Endothelial cell of umbilical vein (primary cell): ENCODE data around the gene PRLHR. TPM values are rescaled to one million over a fixed set of nuclear protein-coding genes. Genes with fewer than 3 reads are reported as not detected.
A peak's percentile ranks its signal among the peaks of the same experiment; 100 is the strongest.

ENCODE experiments used
- BruUV-seq: library from RNA; stranded (reverse); fragments of 400-500 nt; replicated peaks from 2 replicates; lab custom pipeline; 2021; lab: Mats Ljungman, UMichigan
- CTCF ChIA-PET: fragments of 300-600, 350-600 bp; sonication (Branson Sonifier 250); formaldehyde crosslinking; loops from one replicate; lab custom pipeline; 2021; ENCODE audit warnings: antibody characterized with exemption, inconsistent platforms; lab: Charles Lee
- POLR2A ChIA-PET: fragments of 300-600, 350-600 bp; sonication (Branson Sonifier 250); formaldehyde crosslinking; loops from one replicate; lab custom pipeline; 2021; ENCODE audit warnings: antibody characterized with exemption, inconsistent platforms; lab: Charles Lee
- DNase-seq: peaks from one replicate; pipeline ENCODE4 v3.0.0-alpha.2; 2011; ENCODE audit warnings: low read depth, low spot score
- FAIRE-seq: peaks from 2 replicates; lab custom pipeline; 2011; peaks lifted over from hg19 to GRCh38; lab: Jason Lieb, UNC
- H2AFZ ChIP-seq: 2 replicates; pipeline ENCODE4 v1.6.0; 2012; ENCODE audit warnings: low read depth, low read length, control low read depth, inconsistent platforms
- H3K27ac ChIP-seq: 2 replicates; pipeline ENCODE4 v1.5.1; 2011; ENCODE audit warnings: low read depth, mild to moderate bottlenecking, control low read depth, low read length, moderate library complexity; ENCODE audit not compliant: insufficient read depth
- H3K27me3 ChIP-seq, 2 experiments: 2 replicates each; pipeline versions ENCODE4 v1.6.0 to v1.6.1; 2011; ENCODE audit warnings: low read length in 2 of 2, mixed read lengths in 1 of 2; ENCODE audit not compliant: control insufficient read depth in 2 of 2, insufficient read depth in 2 of 2
- H3K36me3 ChIP-seq, 2 experiments: 2 replicates in 1 of 2; 3 replicates in 1 of 2; pipeline ENCODE4 v1.5.1; 2011; ENCODE audit warnings: low read length in 2 of 2, mild to moderate bottlenecking in 1 of 2, moderate library complexity in 1 of 2; ENCODE audit not compliant: control insufficient read depth in 2 of 2, insufficient read depth in 2 of 2; ENCODE audit errors: extremely low read depth in 1 of 2
- H3K4me1 ChIP-seq: 3 replicates; pipeline ENCODE4 v1.5.1; 2011; ENCODE audit warnings: mild to moderate bottlenecking, low read length; ENCODE audit not compliant: control insufficient read depth, insufficient read depth; ENCODE audit errors: extremely low read depth
- H3K4me2 ChIP-seq: 2 replicates; pipeline ENCODE4 v1.6.1; 2011; ENCODE audit warnings: low read length, control low read depth, mixed read lengths; ENCODE audit not compliant: insufficient read depth
- H3K4me3 ChIP-seq, 3 experiments: fragments of 200-600 bp in 1 of 3; sonication (generic), shearing (Covaris generic) in 1 of 3; replicated peaks in 1 of 3; 2 replicates each; pipeline ENCODE4 v1.5.1; 2011 to 2016; ENCODE audit warnings: control low read depth in 3 of 3, low read length in 3 of 3, mild to moderate bottlenecking in 2 of 3, inconsistent platforms in 1 of 3, low read depth in 1 of 3, moderate library complexity in 1 of 3; ENCODE audit not compliant: insufficient read depth in 1 of 3
- H3K79me2 ChIP-seq: 2 replicates; pipeline ENCODE4 v1.6.0; 2012; ENCODE audit warnings: low read length, inconsistent platforms; ENCODE audit not compliant: control insufficient read depth, insufficient read depth
- H3K9ac ChIP-seq: replicated peaks from 2 replicates; pipeline ENCODE3; 2011; ENCODE audit warnings: low read length, control low read depth; ENCODE audit not compliant: insufficient read depth; ENCODE audit errors: extremely low read depth
- H3K9me1 ChIP-seq: replicated peaks from 3 replicates; pipeline ENCODE4 v1.6.0; 2011; ENCODE audit warnings: mild to moderate bottlenecking, low read length; ENCODE audit not compliant: control insufficient read depth, insufficient read depth; ENCODE audit errors: extremely low read depth
- H3K9me3 ChIP-seq: replicated peaks from 2 replicates; pipeline ENCODE4 v1.5.1; 2012; ENCODE audit warnings: low read length, inconsistent platforms; ENCODE audit not compliant: control insufficient read depth, insufficient read depth
- H4K20me1 ChIP-seq: replicated peaks from 2 replicates; pipeline ENCODE3; 2011; ENCODE audit warnings: mild to moderate bottlenecking, low read length; ENCODE audit not compliant: control insufficient read depth, insufficient read depth; ENCODE audit errors: extremely low read depth
- EZH2 ChIP-seq: IDR thresholded peaks from 2 replicates; pipeline ENCODE4 v1.6.1; 2012; ENCODE audit warnings: borderline replicate concordance, low read depth, mild to moderate bottlenecking, moderate library complexity, low read length, inconsistent platforms; ENCODE audit not compliant: severe bottlenecking
- FOS ChIP-seq: IDR thresholded peaks from 2 replicates; pipeline ENCODE4 v1.6.1; 2011; ENCODE audit warnings: mild to moderate bottlenecking, low read length, moderate library complexity, borderline replicate concordance; ENCODE audit not compliant: insufficient read depth
- JUN ChIP-seq: IDR thresholded peaks from 2 replicates; pipeline ENCODE4 v1.6.1; 2011; ENCODE audit warnings: borderline replicate concordance, low read depth; ENCODE audit not compliant: insufficient read length, insufficient read depth
- MYC ChIP-seq: IDR thresholded peaks from one replicate; pipeline ENCODE4 v1.6.1; 2011; ENCODE audit warnings: mild to moderate bottlenecking, low read depth, low read length
- POLR2A ChIP-seq: IDR thresholded peaks from 2 replicates; pipeline ENCODE4 v1.6.1; 2012; ENCODE audit warnings: low read depth, mild to moderate bottlenecking, control low read depth, low read length
- POLR2AphosphoS5 ChIP-seq: IDR thresholded peaks from 2 replicates; pipeline ENCODE4 v1.6.1; 2012; ENCODE audit warnings: low read depth, mild to moderate bottlenecking, control low read depth, low read length, moderate library complexity; ENCODE audit not compliant: insufficient read depth
- dilution Hi-C: fragments of 300-500 bp; cut with MboI; formaldehyde crosslinking; loops from one replicate; pipeline ENCODE4 v1.15.0; 2019; ENCODE audit warnings: low sequenced_read_pairs; ENCODE audit not compliant: extremely low pct_ligation_motif_present
- intact Hi-C: fragments of 100-400 bp; cut with micrococcal nuclease; formaldehyde crosslinking; loops from one replicate; pipeline ENCODE4 v1.10.0; 2022
- polyA plus RNA-seq, 4 experiments: library from polyadenylated mRNA; depleted of rRNA in 3 of 4; stranded (reverse) in 3 of 4; unstranded in 1 of 4; fragments of >200 nt; gene quantifications; 2 replicates each; pipeline versions ENCODE4 v1.2.1 to v1.2.3, GENCODE V29; 2011 to 2012; ENCODE audit warnings: missing spikeins in 1 of 4
- total RNA-seq: library from RNA; stranded (reverse); gene quantifications from 2 replicates; pipeline ENCODE4 v1.2.3, GENCODE V29; 2021
- TF ChIP-seq, protein P1 (sequence below), 2 donors: IDR thresholded peaks; 1 replicate in 1 of 2; 2 replicates in 1 of 2; pipeline ENCODE4 v1.5.1; 2011; ENCODE audit warnings: low read length in 2 of 2, mild to moderate bottlenecking in 2 of 2, moderate library complexity in 2 of 2, control low read depth in 1 of 2, inconsistent platforms in 1 of 2, low read depth in 1 of 2; ENCODE audit not compliant: insufficient read depth in 1 of 2; ENCODE audit errors: extremely low read depth in 1 of 2
- TF ChIP-seq, protein P2 (sequence below): IDR thresholded peaks from 2 replicates; pipeline ENCODE4 v1.6.1; 2011; ENCODE audit not compliant: insufficient read depth, insufficient read length

Gene PRLHR
- total and polyA plus RNA-seq, 2 donors (not counting 3 experiments of a cell fraction or from before 2014, with no cell fraction given), result not detected

DNA sequence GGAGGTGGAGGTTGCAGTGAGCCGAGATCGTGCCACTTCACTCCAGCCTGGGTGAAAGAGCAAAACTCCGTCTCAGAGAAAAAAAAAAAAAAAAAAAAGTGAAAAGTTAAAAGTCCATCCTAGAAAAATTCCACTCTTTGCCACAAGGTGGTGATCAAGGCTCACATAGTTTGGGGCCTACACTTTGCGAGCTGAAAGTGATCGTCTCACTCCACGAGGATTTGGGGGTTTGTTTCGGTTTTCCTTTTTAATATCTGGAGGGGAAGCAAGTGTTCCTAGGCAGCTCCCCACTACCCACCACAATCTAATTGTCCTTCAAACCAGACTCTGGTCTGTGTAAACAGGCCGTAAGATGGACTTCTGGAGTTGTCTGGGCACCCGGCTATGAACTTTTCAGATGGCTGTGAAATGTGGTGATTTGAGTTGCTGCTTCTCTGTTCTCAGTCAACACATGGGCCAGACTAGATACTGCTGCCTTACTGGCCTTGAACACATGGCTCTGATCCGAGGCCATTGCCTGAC is 27.1 kb downstream of the PRLHR start:
- POLR2A ChIA-PET, result interaction anchor here (0.7 to 1.2 kb wide), 2 partner anchors 153 to 237 kb away, joined by 3 to 8 read pairs; no protein-coding TSS in a partner anchor
- no peak overlapping the region for H3K9ac ChIP-seq

More for the DNA sequence above, 27.1 kb downstream of the PRLHR start:
- H3K4me2 ChIP-seq, result no peak overlapping the region
- intact Hi-C loops, result loop anchor here (1.0 to 2.0 kb wide), 4 partner anchors 153 to 460 kb away; partner anchors contain the start of gene NANOS1
- no peak overlapping the region for H3K27ac ChIP-seq
- no peak overlapping the region for H3K4me3 ChIP-seq
- no TSS peak for BruUV-seq
- DNase-seq (peak; percentile 61), FAIRE-seq (peak; percentile 66)
- CTCF ChIA-PET, result interaction anchor here (0.6 to 8.3 kb wide), 38 partner anchors 10 to 1164 kb away, joined by 3 to 168 read pairs (median 4); partner anchors contain the start of gene CACUL1
- dilution Hi-C loops, result no loop called here
- no peaks in the 10 kb centered on the region for H3K79me2 ChIP-seq
- H2AFZ ChIP-seq, result no peak overlapping the region
- TF ChIP-seq POLR2A, result no peak
- TF ChIP-seq, protein P1, sequence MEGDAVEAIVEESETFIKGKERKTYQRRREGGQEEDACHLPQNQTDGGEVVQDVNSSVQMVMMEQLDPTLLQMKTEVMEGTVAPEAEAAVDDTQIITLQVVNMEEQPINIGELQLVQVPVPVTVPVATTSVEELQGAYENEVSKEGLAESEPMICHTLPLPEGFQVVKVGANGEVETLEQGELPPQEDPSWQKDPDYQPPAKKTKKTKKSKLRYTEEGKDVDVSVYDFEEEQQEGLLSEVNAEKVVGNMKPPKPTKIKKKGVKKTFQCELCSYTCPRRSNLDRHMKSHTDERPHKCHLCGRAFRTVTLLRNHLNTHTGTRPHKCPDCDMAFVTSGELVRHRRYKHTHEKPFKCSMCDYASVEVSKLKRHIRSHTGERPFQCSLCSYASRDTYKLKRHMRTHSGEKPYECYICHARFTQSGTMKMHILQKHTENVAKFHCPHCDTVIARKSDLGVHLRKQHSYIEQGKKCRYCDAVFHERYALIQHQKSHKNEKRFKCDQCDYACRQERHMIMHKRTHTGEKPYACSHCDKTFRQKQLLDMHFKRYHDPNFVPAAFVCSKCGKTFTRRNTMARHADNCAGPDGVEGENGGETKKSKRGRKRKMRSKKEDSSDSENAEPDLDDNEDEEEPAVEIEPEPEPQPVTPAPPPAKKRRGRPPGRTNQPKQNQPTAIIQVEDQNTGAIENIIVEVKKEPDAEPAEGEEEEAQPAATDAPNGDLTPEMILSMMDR (IDR thresholded peaks at IDR 0.05; ENCODE audit: extremely low read depth in 1 of 2, insufficient read depth in 1 of 2, low read depth in 1 of 2, low read length in 2 of 2), result peak; percentile 45 to 52
- TF ChIP-seq, protein P2, sequence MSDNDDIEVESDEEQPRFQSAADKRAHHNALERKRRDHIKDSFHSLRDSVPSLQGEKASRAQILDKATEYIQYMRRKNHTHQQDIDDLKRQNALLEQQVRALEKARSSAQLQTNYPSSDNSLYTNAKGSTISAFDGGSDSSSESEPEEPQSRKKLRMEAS, result no peak
- TF ChIP-seq FOS, result no peak
- TF ChIP-seq MYC, result no peak
- no peak for TF ChIP-seq JUN
- TF ChIP-seq POLR2AphosphoS5, result no peak
- no peak for TF ChIP-seq EZH2
- H3K9me3 ChIP-seq, result no peaks in the 10 kb centered on the region
- no peaks in the 10 kb centered on the region for H3K4me1 ChIP-seq
- no peaks in the 10 kb centered on the region for H3K36me3 ChIP-seq
- no peaks in the 10 kb centered on the region for H3K9me1 ChIP-seq
- peaks cover 0 to 6% of the 10 kb centered on the region in 2 experiments for H3K27me3 ChIP-seq
- no peaks in the 10 kb centered on the region for H4K20me1 ChIP-seq
